Kidney (tissue), 14 donors: Measurements from ENCODE around the gene FEM1B. TPM values are rescaled to one million over a fixed set of nuclear protein-coding genes. Genes with fewer than 3 reads are reported as not detected.

Experiments used
- DNase-seq, 5 donors: peaks; one replicate each; pipeline ENCODE4 v3.0.0-alpha.2; 2013 to 2020
- FAIRE-seq: peaks from 2 replicates; lab custom pipeline; 2012; peaks lifted over from hg19 to GRCh38; lab: Jason Lieb, UNC
- H3K27ac ChIP-seq, 2 donors: one replicate each; pipeline ENCODE4 v1.7.0; 2013; ENCODE audit warnings: low read depth in 2 of 2, low read length in 2 of 2, inconsistent platforms in 1 of 2
- H3K27me3 ChIP-seq: one replicate; pipeline ENCODE4 v1.7.1; 2013; ENCODE audit warnings: low read length, inconsistent platforms; ENCODE audit not compliant: control insufficient read depth, insufficient read depth
- H3K36me3 ChIP-seq, 3 donors: one replicate each; pipeline versions ENCODE4 v1.7.0 to v1.7.1; 2013; ENCODE audit warnings: low read length in 3 of 3, control low read depth in 1 of 3, inconsistent platforms in 1 of 3; ENCODE audit not compliant: insufficient read depth in 3 of 3, control insufficient read depth in 2 of 3
- H3K4me1 ChIP-seq, 3 donors: one replicate each; pipeline versions ENCODE4 v1.7.0 to v1.7.1; 2013; ENCODE audit warnings: low read length in 3 of 3, inconsistent platforms in 1 of 3, low read depth in 1 of 3; ENCODE audit not compliant: control insufficient read depth in 2 of 3, insufficient read depth in 2 of 3
- H3K4me3 ChIP-seq, 3 donors: one replicate each; pipeline versions ENCODE4 v1.7.0 to v1.8.1; 2013; ENCODE audit warnings: low read length in 3 of 3, control low read depth in 1 of 3, inconsistent platforms in 1 of 3
- H3K9ac ChIP-seq, 3 donors: one replicate each; pipeline versions ENCODE4 v1.7.0 to v1.7.1; 2013; ENCODE audit warnings: low read length in 3 of 3, control low read depth in 1 of 3, inconsistent platforms in 1 of 3
- H3K9me3 ChIP-seq, 3 donors: one replicate each; pipeline versions ENCODE4 v1.7.0 to v1.7.1; 2013; ENCODE audit warnings: low read length in 3 of 3, control low read depth in 1 of 3, inconsistent platforms in 1 of 3; ENCODE audit not compliant: control insufficient read depth in 2 of 3, insufficient read depth in 1 of 3
- intact Hi-C: fragments of 100-400 bp; cut with DNase I; formaldehyde crosslinking; loops from one replicate; pipeline ENCODE4 v1.11.1; 2022
- polyA plus RNA-seq: library from polyadenylated mRNA; stranded (reverse); fragments of 350-450 nt; fragmentation: Illumina TruSeq; extraction: RNeasy Lipid Tissue Mini Kit (QIAGEN cat#74804); gene quantifications from one replicate; pipeline ENCODE4 v1.2.3, GENCODE V29; 2014; ENCODE audit warnings: low read depth, low replicate concordance; ENCODE audit not compliant: insufficient read depth
- total RNA-seq: library from RNA; stranded (reverse); fragmentation: NEBNext Ultra II Directional; extraction: Animal tissue kit (Norgen Biotek cat#: 25700); gene quantifications from one replicate; pipeline ENCODE4 v1.2.1, GENCODE V29; 2021
- TF ChIP-seq, protein P1 (sequence below): IDR thresholded peaks from 3 replicates; pipeline ENCODE4 v1.5.1; 2012; ENCODE audit warnings: mild to moderate bottlenecking, moderate library complexity, borderline replicate concordance; ENCODE audit not compliant: insufficient read depth; ENCODE audit errors: extremely low read depth
- donor health status: control.
- donor health status: control.
- donor health status: control.
- donor health status: control.
- donor health status: control.
- donor health status: DM: yes; HTN: yes; CAD: no.
- donor health status: Normal renal cell carcinoma (clear cell type).

The FEM1B gene
- total and polyA plus RNA-seq, 2 donors from 2014 or later, result 9.8 to 47.6 TPM

DNA sequence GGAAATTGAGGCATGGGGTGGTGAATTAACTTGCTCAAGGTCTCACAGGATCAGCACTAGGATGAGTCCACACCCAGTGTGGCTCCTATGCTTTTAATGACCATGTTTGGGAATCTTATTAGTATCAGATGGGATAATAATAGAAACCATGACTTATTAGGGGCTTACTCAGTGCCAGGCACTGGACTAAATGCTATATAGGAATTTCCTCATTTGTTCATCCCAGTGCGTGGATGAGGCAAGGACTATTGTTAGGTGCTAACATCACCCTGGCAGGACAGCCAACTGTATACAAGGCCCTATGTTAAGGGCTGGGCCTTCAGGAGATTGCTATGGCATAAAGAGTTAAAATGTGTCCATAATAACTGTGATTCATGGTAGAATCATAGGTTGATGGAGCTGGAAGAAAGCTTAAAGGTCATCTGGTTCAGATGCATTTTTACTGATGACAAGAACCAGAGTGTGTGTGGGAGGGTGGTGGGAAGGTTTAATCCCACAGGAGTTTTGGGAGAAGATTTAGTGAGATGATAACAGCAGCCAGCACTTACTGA, 4.7 kb upstream of the FEM1B start:
- Histone ChIP-seq H3K36me3 (no peaks in the 10 kb centered on the region), H3K9me3 (no peaks in the 10 kb centered on the region), H3K9ac (no peak overlapping the region), H3K27ac (no peak overlapping the region), H3K27me3 (no peaks in the 10 kb centered on the region), H3K4me1 (peaks cover 4 to 11% (median 10%) of the 10 kb centered on the region in 3 donors), H3K4me3 (no peak overlapping the region)
- no peak for FAIRE-seq
- DNase-seq, result no peak
- intact Hi-C loops, result no loop called here
- TF ChIP-seq, protein P1, sequence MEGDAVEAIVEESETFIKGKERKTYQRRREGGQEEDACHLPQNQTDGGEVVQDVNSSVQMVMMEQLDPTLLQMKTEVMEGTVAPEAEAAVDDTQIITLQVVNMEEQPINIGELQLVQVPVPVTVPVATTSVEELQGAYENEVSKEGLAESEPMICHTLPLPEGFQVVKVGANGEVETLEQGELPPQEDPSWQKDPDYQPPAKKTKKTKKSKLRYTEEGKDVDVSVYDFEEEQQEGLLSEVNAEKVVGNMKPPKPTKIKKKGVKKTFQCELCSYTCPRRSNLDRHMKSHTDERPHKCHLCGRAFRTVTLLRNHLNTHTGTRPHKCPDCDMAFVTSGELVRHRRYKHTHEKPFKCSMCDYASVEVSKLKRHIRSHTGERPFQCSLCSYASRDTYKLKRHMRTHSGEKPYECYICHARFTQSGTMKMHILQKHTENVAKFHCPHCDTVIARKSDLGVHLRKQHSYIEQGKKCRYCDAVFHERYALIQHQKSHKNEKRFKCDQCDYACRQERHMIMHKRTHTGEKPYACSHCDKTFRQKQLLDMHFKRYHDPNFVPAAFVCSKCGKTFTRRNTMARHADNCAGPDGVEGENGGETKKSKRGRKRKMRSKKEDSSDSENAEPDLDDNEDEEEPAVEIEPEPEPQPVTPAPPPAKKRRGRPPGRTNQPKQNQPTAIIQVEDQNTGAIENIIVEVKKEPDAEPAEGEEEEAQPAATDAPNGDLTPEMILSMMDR, result no peak

DNA sequence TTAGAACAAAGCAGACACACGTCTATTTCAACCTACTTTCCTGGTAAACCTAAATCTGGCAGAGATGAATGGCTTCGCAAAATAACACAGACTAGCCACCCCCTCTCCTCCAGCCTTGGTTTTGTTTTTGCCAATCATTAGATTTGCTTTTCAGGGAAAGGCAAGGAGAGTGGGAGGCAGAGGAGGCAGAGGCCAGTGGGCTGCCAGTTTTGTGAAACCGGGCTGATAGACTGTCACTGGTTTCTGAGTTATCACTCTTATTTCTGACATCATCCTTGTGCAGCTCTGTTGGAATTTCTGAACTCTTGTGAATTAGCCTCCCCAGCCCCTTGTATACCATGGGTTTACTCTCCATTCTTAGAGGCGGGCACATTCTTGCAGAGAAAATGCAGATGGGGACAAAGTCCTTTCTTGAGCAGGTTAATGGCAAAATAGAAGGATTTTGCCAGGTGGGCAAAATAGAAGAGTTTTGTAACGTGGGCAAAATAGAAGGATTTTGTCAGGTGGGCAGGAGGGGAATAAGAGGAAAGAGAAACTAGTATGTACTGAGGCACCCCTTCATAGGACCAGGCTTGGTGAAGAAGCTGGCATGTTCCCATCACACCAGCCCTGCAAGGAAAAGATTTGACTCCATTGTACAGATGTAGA, 3.2 kb upstream of the FEM1B start:
- no peak overlapping the region for H3K9ac ChIP-seq
- intact Hi-C loops, result no loop called here
- no peaks in the 10 kb centered on the region for H3K27me3 ChIP-seq
- no peak overlapping the region for H3K4me3 ChIP-seq
- no peaks in the 10 kb centered on the region for H3K36me3 ChIP-seq
- TF ChIP-seq, protein P1, result no peak
- H3K4me1 ChIP-seq, result peaks cover 4 to 13% (median 11%) of the 10 kb centered on the region in 3 donors
- H3K9me3 ChIP-seq, result no peaks in the 10 kb centered on the region
- peak in 1 of 5 donors; percentile 38 for DNase-seq
- H3K27ac ChIP-seq, result no peak overlapping the region
- no peak for FAIRE-seq

DNA sequence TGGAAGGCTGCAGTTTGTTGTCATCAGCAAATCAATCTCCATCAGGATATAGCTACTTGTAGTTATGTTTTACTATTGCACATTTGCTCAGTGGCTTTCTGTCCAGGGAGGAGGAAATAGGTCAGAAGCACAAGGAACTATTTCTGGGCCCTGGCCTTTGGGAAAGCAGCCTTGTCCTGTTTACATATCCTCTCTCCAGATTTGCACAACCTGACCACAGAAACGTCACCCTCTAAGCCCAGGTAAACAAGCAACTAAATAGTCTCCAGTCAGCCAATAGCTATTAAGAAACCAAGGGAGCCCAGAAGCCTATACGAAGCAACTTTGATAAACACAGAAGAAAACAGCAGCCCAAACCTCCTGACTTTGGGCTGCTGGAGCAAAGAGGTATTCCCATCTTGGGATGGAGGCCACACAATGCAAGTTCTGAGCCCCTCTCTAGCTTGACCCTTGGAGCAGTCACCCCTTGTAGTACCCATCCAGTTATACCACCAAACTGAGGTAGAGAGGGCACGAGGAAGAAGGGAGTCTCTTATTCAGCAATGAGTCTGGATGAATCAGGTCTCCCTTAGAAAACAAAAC, 2.3 kb upstream of the FEM1B start:
- Histone ChIP-seq H3K4me3 (no peak overlapping the region), H3K9me3 (no peaks in the 10 kb centered on the region), H3K36me3 (no peaks in the 10 kb centered on the region), H3K9ac (no peak overlapping the region), H3K27me3 (no peaks in the 10 kb centered on the region), H3K27ac (no peak overlapping the region), H3K4me1 (peaks cover 6 to 18% (median 11%) of the 10 kb centered on the region in 3 donors)
- TF ChIP-seq, protein P1, result no peak
- intact Hi-C loops, result no loop called here
- DNase-seq (no peak), FAIRE-seq (no peak)
